ENCODE results near the gene CNTN1. TPM values are rescaled to one million over a fixed set of nuclear protein-coding genes. Genes with fewer than 3 reads are reported as not detected.

Gene CNTN1
- total and polyA plus RNA-seq, 2 of the 8 experiments (the other 6 are each of a cell fraction or from before 2014, with no cell fraction given): 7.2 to 21.8 TPM

DNA sequence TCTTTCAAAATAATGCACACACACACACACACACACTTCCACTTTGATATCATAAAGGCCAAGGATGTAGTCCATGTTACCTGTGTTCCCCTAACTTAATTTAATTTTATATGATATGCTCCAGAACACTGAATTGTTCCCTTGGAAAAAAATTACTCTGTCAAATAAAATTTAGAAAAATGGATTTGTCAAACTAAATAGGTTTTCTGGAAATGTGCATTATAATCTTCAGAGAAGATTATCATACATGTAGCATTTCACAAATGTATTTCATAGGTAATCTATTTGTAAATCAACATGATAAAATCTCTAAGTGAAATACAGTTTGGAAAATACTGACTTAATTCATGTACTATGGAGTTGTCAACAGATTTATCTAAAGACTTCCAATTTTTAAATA is 68.6 kb downstream of the CNTN1 start:
- Histone ChIP-seq H2BK15ac (ENCODE audit: low read length) (no peak overlapping the region), H2BK12ac (ENCODE audit: low read depth, low read length) (no peak overlapping the region), H4K8ac (ENCODE audit: extremely low read depth, insufficient read depth, low read length) (no peak overlapping the region), H4K5ac (ENCODE audit: insufficient read length, low read depth, low read length) (no peak overlapping the region), H3K23me2 (ENCODE audit: low read depth, low read length) (no peaks in the 10 kb centered on the region), H3K36me3 (ENCODE audit: control insufficient read depth in 2 of 4, insufficient read depth in 4 of 4, low read length in 3 of 4) (no peaks in the 10 kb centered on the region; a peak in 1 of 8 replicates), H3K4me1 (replicated peaks in 1 of 4; ENCODE audit: control insufficient read depth in 3 of 4, insufficient read depth in 4 of 4, low read length in 3 of 4) (no peaks in the 10 kb centered on the region), H3K4me3 (ENCODE audit: extremely low read depth in 1 of 4, insufficient read depth in 2 of 4, low read depth in 3 of 4, low read length in 4 of 4) (no peak overlapping the region), H3K9ac (replicated peaks in 1 of 4; ENCODE audit: extremely low read depth in 1 of 4, low read depth in 3 of 4, low read length in 3 of 4) (no peak overlapping the region), H3K56ac (replicated peaks; ENCODE audit: insufficient read length, low read depth, low read length) (no peak overlapping the region), H2BK5ac (ENCODE audit: low read depth, low read length) (no peak overlapping the region), H3K4me2 (ENCODE audit: insufficient read depth in 1 of 2, low read depth in 2 of 2, low read length in 2 of 2) (no peak overlapping the region), H3K23ac (ENCODE audit: insufficient read length) (no peak overlapping the region), H4K20me1 (replicated peaks in 1 of 2; ENCODE audit: control insufficient read depth in 1 of 2, insufficient read depth in 2 of 2, low read length in 2 of 2) (no peaks in the 10 kb centered on the region), H2BK20ac (ENCODE audit: low read length) (no peak overlapping the region), H3K4ac (replicated peaks; ENCODE audit: insufficient read length, low read depth, low read length) (no peak overlapping the region), H3K79me2 (ENCODE audit: control insufficient read depth in 1 of 2, insufficient read depth in 2 of 2, low read length in 2 of 2) (no peaks in the 10 kb centered on the region), H3K9me3 (ENCODE audit: insufficient read depth in 2 of 2, low read depth in 1 of 2, low read length in 1 of 2) (no peaks in the 10 kb centered on the region), H2AFZ (ENCODE audit: low read length) (no peak overlapping the region), H2AK5ac (ENCODE audit: low read depth, low read length) (no peak overlapping the region), H3K27ac (ENCODE audit: low read depth, low read length) (no peak overlapping the region), H3K18ac (ENCODE audit: extremely low read depth, low read length) (no peak overlapping the region), H2BK120ac (replicated peaks; ENCODE audit: low read depth, low read length) (no peak overlapping the region), H4K91ac (replicated peaks; ENCODE audit: insufficient read length, low read length) (no peak overlapping the region), H3K27me3 (replicated peaks in 1 of 4; ENCODE audit: control insufficient read depth in 3 of 4, extremely low read depth in 1 of 4, insufficient read depth in 3 of 4, low read length in 3 of 4) (no peaks in the 10 kb centered on the region), H3K14ac (ENCODE audit: insufficient read length) (no peak overlapping the region), H3K79me1 (ENCODE audit: low read depth, low read length) (no peaks in the 10 kb centered on the region)
- FAIRE-seq (no peak), DNase-seq (ENCODE audit: low read depth in 1 of 2, low spot score in 2 of 2) (no peak)
- TF ChIP-seq CBX5 (IDR thresholded peaks at IDR 0.05; ENCODE audit: low read depth, low read length): no peak
- no peak for TF ChIP-seq RFX5 (IDR thresholded peaks at IDR 0.05; ENCODE audit: borderline replicate concordance, low read depth, low read length)
- TF ChIP-seq POU5F1 (IDR thresholded peaks at IDR 0.05; ENCODE audit: low read depth, low read length): no peak
- no peak for TF ChIP-seq E2F6 (IDR thresholded peaks at IDR 0.05)
- no peak for TF ChIP-seq CBX8 (IDR thresholded peaks at IDR 0.05; ENCODE audit: borderline replicate concordance, low read depth, low read length)
- ChIA-PET CTCF (ENCODE audit: partially characterized antibody) (interaction anchor here (0.9 to 1.6 kb wide), 3 partner anchors 139 to 429 kb away, joined by 3 to 4 read pairs (median 3); no protein-coding TSS in a partner anchor), POLR2A (ENCODE audit: partially characterized antibody) (no interaction called here)

Measured in H1 (cell line).